HL-60 (cell line): ENCODE results near the gene NT5DC3.

Source experiments
- CTCF ChIP-seq: IDR thresholded peaks from one replicate; pipeline ENCODE4 v1.5.1; 2011; ENCODE audit warnings: low read length, control low read depth, inconsistent platforms; ENCODE audit not compliant: insufficient read depth
- POLR2AphosphoS5 ChIP-seq: IDR thresholded peaks from 2 replicates; pipeline ENCODE4 v1.6.1; 2012; ENCODE audit warnings: low read depth
- SPI1 ChIP-seq: IDR thresholded peaks from 2 replicates; pipeline ENCODE4 v1.6.1; 2012; ENCODE audit warnings: low read depth, mild to moderate bottlenecking, borderline replicate concordance

- TF ChIP-seq CTCF (no peak), SPI1 (no peak), POLR2AphosphoS5 (no peak)
Measured at GRCh38 chr12:103824290-103824689, 16.7 kb downstream of the NT5DC3 start.
